Ectodermal cell (in vitro differentiated cells): ENCODE measurements around the gene ITIH3.

Experiments used
- H3K27ac ChIP-seq: 2 replicates; pipeline ENCODE4 v1.7.0; 2013; ENCODE audit warnings: mild to moderate bottlenecking, low read depth, low read length; ENCODE audit not compliant: insufficient read depth, poor library complexity, severe bottlenecking
- H3K27me3 ChIP-seq: 2 replicates; pipeline ENCODE4 v1.7.0; 2013; ENCODE audit warnings: mild to moderate bottlenecking, low read length; ENCODE audit not compliant: insufficient read depth, control insufficient read depth, poor library complexity, severe bottlenecking
- H3K36me3 ChIP-seq: one replicate; pipeline ENCODE4 v1.7.0; 2013; ENCODE audit warnings: low read length; ENCODE audit not compliant: control insufficient read depth, insufficient read depth
- H3K4me1 ChIP-seq: one replicate; pipeline ENCODE4 v1.7.0; 2013; ENCODE audit warnings: low read length; ENCODE audit not compliant: control insufficient read depth, insufficient read depth
- H3K4me3 ChIP-seq: 2 replicates; pipeline ENCODE4 v1.7.0; 2013; ENCODE audit warnings: low read depth, low read length, control low read depth; ENCODE audit not compliant: insufficient read depth
- H3K9me3 ChIP-seq: 2 replicates; pipeline ENCODE4 v1.7.0; 2013; ENCODE audit warnings: mild to moderate bottlenecking, low read length, moderate library complexity; ENCODE audit not compliant: control insufficient read depth
- WGBS, 2 experiments: methylation state at CpG; one replicate each; pipeline ENCODE4 v1.1.7; 2013; ENCODE audit warnings: missing lambda C conversion rate in 2 of 2; 5-methylcytosine and 5-hydroxymethylcytosine counted together

The ITIH3 gene

DNA sequence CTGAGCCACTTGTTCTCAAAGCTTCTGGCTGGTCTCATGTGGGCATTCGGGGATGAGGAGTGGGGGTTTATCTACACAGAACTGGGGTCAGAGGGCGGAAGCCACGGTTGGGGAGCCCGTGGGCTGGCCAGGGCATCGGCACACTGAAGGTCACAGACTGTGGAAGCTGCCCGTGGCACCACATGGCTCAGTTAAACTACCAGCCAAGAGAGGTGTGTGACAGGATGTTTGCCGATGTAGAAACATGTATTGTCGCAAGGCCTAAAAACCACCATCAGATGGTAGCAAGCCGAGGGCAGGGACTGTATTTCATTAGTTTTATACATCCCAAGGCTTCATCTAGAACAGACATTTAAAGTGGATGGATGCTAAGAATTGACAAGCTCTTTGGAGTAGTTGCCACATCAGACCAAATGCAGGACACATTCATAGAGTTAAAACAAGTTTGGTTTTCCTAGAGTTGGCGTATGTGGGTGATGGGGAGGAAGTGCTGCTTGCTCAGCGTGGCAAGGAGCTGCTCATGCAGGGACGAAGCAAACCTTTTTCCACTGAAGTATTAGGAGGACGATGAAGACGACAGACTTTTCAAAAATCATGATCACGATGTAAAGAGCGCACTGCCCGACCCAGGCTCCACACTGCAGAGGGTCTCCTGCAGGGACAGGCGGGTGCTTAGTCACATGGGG lies 49.8 kb downstream of the ITIH3 start:
- H3K4me1 ChIP-seq = peaks cover 16% of the 10 kb centered on the region
- H3K27me3 ChIP-seq = no peaks in the 10 kb centered on the region
- H3K36me3 ChIP-seq = peaks cover 18% of the 10 kb centered on the region
- H3K27ac ChIP-seq = no peak overlapping the region
- H3K9me3 ChIP-seq = no peaks in the 10 kb centered on the region
- 97% methylated on average over 18 of the region's 18 CpGs for WGBS, 2 experiments
- no peak overlapping the region for H3K4me3 ChIP-seq

DNA sequence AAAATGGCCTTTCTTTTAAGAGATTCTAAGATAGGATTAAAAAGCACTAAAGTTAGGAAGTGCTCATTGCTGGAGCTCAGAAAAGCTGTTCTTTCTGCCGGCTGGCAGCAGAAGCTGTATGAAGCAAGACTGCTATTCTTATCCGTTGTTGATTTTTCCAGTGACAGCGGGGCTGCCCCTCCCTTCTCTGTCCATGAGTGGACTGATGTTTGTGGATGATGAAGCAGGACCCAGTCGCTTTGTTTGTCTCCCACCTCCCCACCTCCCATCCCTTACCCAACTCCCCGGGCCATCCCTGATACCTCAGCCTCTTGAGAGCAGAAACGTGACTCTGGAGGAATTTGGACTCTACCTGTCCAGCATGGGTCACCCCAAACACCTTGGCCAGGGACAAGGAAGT lies 50.6 kb downstream of the ITIH3 start:
- no peak overlapping the region for H3K27ac ChIP-seq
- 76 to 80% methylated on average over 6 of the region's 6 CpGs for WGBS, 2 experiments
- H3K4me3 ChIP-seq = no peak overlapping the region
- peaks cover 15% of the 10 kb centered on the region for H3K4me1 ChIP-seq
- H3K9me3 ChIP-seq = no peaks in the 10 kb centered on the region
- peaks cover 19% of the 10 kb centered on the region for H3K36me3 ChIP-seq
- no peaks in the 10 kb centered on the region for H3K27me3 ChIP-seq

DNA sequence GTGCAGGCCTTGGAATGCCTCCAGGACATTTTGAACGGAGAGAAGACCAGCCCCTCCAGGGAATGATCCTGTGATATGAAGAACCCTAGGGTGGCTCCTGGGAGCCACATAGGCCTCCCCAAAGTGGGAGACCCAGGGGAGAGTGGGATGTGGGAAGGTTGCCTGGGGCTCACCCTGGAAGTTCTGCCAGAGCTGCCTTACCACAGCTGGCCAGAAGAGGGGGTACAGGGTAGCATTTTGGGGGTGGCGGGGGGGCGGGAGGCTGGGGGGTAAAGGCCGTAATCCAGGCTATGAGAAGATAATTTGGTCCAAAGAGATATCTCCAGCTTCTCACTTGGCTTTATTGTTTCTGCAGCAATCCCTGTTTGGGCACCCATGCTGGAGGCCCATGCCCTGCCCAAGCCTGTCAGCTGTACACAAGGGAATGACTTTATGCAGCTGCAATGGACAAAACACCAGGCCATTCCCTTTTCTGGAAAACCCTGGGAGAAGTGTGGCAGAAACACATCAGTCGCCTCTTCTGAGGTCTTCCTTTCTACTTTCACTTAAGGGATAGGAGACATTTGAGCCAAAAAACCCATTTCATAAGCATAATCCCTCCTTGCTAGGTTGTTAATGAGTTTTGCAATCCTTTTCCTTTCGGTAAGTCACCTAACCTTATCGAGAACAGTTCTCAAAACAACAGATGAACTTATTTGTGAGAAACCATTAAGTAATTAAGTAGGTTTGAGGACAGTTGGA lies 51.3 kb downstream of the ITIH3 start:
- H3K4me1 ChIP-seq = peaks cover 13% of the 10 kb centered on the region
- H3K9me3 ChIP-seq = no peaks in the 10 kb centered on the region
- no peak overlapping the region for H3K27ac ChIP-seq
- H3K27me3 ChIP-seq = no peaks in the 10 kb centered on the region
- 93 to 94% methylated on average over 7 of the region's 7 CpGs for WGBS, 2 experiments
- no peak overlapping the region for H3K4me3 ChIP-seq
- peaks cover 19% of the 10 kb centered on the region for H3K36me3 ChIP-seq

DNA sequence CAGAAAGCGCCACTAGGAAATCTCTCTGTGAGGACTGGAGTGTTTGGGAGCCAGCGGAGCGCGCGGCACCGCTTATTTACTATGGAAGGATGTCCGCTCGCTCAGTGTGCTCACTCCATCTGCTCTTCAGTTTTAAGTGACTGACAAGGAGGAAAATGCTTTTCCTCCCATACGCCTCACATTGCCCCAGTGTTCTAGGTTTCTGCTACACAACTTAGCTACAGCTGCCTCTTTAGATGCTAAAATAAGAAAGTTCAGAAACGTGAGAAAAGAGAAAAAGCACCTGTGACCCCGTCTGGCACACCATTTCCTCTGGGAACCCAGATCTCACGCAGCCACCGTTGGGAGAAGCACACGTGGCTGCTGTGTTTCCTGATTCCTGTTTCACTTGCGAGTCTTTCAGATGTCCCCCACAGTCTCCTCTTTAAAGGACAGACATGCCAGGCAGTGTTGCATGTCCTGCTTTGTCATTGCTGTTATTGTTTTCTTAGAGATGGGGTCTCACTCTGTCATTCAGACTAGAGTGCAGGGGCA lies 51.9 kb downstream of the ITIH3 start:
- Histone ChIP-seq H3K9me3 (no peaks in the 10 kb centered on the region), H3K36me3 (peaks cover 19% of the 10 kb centered on the region), H3K27me3 (no peaks in the 10 kb centered on the region), H3K4me3 (no peak overlapping the region), H3K27ac (no peak overlapping the region), H3K4me1 (peaks cover 12% of the 10 kb centered on the region)
- WGBS, 2 experiments = 91% methylated on average over 15 of the region's 15 CpGs

DNA sequence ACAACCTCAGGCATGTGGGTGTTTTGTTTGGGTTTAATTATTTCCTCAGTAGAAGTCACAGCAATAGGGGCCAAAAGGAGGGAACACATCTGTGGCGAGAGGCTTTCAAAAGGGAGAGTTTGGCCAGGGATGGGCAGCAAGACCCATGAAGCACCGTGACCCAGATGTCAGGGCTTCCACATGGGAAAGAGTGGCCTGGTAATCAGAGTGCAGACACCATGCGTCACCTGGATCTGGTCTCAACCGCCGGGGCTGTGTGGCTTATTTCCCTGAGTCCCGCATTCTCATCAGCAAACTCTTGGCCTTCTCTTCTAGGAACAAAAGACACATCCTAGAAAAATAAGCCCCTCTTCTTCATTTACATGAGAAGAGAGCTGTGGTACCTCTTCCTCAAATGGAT lies 52.6 kb downstream of the ITIH3 start:
- WGBS, 2 experiments = 90 to 91% methylated on average over 6 of the region's 6 CpGs
- Histone ChIP-seq H3K4me1 (peaks cover 9% of the 10 kb centered on the region), H3K27ac (no peak overlapping the region), H3K4me3 (no peak overlapping the region), H3K9me3 (no peaks in the 10 kb centered on the region), H3K27me3 (no peaks in the 10 kb centered on the region), H3K36me3 (peaks cover 19% of the 10 kb centered on the region)

DNA sequence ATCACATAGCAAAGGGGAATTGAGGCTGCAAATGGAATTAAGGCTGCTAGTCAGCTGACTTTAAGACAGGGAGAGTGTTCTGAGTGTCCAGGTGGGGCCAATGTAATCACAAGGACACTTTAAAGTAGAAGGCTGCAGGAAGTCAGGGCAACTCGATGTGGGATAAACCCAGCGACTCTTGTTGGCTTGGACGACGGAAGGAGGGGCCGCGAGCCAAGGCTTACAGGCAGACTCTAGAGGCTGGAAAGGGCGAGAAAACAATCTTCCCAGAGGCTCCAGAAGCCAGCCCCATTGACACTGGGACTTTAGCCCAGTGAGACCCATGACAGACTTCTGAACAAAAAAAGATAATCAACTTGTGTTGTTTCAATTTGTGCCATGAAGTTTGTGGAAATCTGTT lies 53.1 kb downstream of the ITIH3 start:
- 95 to 97% methylated on average over 7 of the region's 7 CpGs for WGBS, 2 experiments
- H3K27me3 ChIP-seq = no peaks in the 10 kb centered on the region
- H3K27ac ChIP-seq = no peak overlapping the region
- no peak overlapping the region for H3K4me3 ChIP-seq
- H3K36me3 ChIP-seq = peaks cover 19% of the 10 kb centered on the region
- no peaks in the 10 kb centered on the region for H3K9me3 ChIP-seq
- H3K4me1 ChIP-seq = peaks cover 9% of the 10 kb centered on the region

DNA sequence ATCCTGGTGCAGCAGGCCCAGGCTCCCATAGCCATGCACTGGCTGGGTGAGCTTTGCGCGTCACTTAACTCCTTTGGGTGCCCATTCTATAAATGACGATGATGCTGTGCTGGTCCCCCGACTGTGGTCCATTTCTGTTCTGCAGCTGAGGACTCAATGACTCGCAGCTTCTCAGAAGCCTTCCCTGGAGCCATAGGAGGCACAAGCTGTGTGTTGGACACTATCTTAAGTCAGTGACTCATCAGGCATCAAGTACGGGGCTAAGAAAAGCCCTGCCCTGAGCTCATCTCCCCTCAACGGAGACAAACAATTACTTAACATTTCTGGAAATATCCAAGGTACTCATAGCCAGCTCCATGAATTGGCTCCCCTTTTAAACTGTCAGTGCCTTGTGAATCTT lies 54.0 kb downstream of the ITIH3 start:
- WGBS, 2 experiments = 80 to 82% methylated on average over 7 of the region's 7 CpGs
- no peak overlapping the region for H3K27ac ChIP-seq

DNA sequence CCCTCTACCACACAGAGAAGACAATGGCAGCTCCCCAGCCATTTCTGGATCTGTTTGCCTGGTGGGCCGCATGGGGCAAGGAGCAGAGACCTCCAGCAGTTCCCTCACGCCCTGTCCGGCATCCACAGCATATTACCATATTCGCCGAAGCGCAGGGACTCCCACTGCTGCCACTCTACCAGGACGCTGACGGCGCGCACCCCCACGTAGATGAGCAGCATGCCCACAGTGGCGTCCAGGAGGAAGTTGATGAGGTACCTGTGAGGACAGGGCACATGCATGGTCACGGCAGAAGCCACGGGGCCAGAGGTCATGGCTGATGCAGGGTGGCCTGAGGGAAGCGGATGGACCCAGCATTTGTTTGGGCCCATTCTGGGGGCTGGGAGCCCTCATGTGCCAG lies 55.1 kb downstream of the ITIH3 start:
- no peak overlapping the region for H3K4me3 ChIP-seq
- WGBS, 2 experiments = 97 to 98% methylated on average over 15 of the region's 15 CpGs

More for the DNA sequence above, 54.0 kb downstream of the ITIH3 start:
- no peaks in the 10 kb centered on the region for H3K27me3 ChIP-seq
- no peak overlapping the region for H3K4me3 ChIP-seq
- H3K4me1 ChIP-seq = peaks cover 4% of the 10 kb centered on the region
- peaks cover 19% of the 10 kb centered on the region for H3K36me3 ChIP-seq
- H3K9me3 ChIP-seq = no peaks in the 10 kb centered on the region

DNA sequence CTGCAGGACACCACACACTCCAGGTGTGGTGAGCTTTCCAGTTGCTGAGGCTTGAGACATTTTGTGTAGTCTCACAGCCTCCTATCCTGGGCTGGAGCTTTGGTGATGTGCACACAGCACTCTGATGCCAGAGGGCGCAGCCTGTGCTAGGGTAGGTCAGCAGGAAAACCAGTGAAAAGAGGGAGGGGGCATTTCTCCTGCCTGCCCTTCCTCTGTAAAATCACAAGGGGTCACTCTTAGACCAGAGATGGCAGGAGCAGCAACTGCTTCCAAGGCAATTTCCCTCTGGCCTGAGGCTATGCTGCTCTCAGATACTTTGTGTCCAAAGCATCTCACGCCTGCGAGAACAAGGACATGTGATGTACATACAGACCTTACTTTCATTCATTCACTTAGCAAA lies 56.8 kb downstream of the ITIH3 start:
- Histone ChIP-seq H3K36me3 (peaks cover 19% of the 10 kb centered on the region), H3K9me3 (no peaks in the 10 kb centered on the region), H3K4me1 (no peaks in the 10 kb centered on the region), H3K27me3 (no peaks in the 10 kb centered on the region), H3K27ac (no peak overlapping the region), H3K4me3 (no peak overlapping the region)
- 70 to 71% methylated on average over 3 of the region's 3 CpGs for WGBS, 2 experiments

More for the DNA sequence above, 55.1 kb downstream of the ITIH3 start:
- Histone ChIP-seq H3K27me3 (no peaks in the 10 kb centered on the region), H3K4me1 (no peaks in the 10 kb centered on the region), H3K27ac (no peak overlapping the region), H3K36me3 (peaks cover 19% of the 10 kb centered on the region), H3K9me3 (no peaks in the 10 kb centered on the region)

DNA sequence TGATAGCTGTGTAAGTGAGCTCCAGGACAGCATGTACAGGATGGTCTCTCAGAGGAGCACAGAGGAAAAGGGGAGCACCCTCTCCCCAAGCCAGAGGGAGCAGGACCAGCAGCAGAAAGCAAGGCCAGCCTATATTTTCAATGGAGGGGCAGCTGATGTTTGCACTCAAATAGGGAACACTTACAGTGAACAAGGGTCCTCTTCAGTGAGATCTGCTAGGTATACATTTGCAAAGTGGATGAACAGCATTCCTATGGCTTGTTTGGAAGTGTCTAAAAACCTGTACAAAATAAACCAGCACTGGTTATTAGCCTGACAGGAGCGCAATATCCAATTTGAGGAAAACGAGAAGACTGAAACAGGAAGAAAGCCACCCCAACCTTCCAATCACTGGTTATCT lies 57.8 kb downstream of the ITIH3 start:
- Histone ChIP-seq H3K36me3 (peaks cover 19% of the 10 kb centered on the region), H3K4me1 (no peaks in the 10 kb centered on the region), H3K4me3 (no peak overlapping the region), H3K27me3 (no peaks in the 10 kb centered on the region), H3K27ac (no peak overlapping the region), H3K9me3 (no peaks in the 10 kb centered on the region)
- WGBS, 2 experiments = 96% methylated on average over 2 of the region's 2 CpGs
